GM10847 (cell line): ENCODE results near the gene GRID1.

Experiments
- POLR2A ChIP-seq: IDR thresholded peaks from 2 replicates; pipeline ENCODE4 v1.6.1; 2011; ENCODE audit not compliant: insufficient read length; ENCODE audit errors: extremely low read depth

Gene GRID1

GRCh38 chr10:86004337-86004736 is 362.3 kb downstream of the GRID1 start:
- no peak for TF ChIP-seq POLR2A

DNA sequence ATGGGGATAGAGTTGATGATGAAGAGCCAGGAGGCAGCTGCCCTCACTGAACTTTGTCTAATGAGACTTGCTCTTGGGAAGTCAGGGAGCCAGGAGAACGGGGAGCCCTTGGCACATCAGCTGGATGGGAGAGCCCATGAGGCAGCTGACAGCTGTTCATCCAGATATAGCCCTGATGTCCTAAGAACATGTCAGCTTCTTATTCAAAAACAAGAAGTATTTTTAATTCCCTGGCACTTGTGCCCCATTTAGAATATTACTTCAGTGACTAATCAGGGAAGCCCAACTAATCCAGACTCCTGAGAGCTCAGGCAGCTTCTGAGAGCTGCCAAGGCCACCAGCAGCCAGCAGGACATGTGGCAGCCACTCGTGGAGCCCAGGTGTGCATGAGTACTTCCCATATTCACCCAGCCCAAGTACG is 363.4 kb downstream of the GRID1 start:
- no peak for TF ChIP-seq POLR2A

- TF ChIP-seq POLR2A = no peak
These were observed 365.1 kb downstream of the GRID1 start for GRCh38 chr10:86001521-86001920.

- no peak for TF ChIP-seq POLR2A
These were observed 369.1 kb downstream of the GRID1 start for GRCh38 chr10:85997544-85997943.

GRCh38 chr10:85995791-85996190 is 370.8 kb downstream of the GRID1 start:
- TF ChIP-seq POLR2A = no peak

GRCh38 chr10:85993840-85994507 is 372.6 kb downstream of the GRID1 start:
- no peak for TF ChIP-seq POLR2A

- TF ChIP-seq POLR2A = no peak
These were observed 373.5 kb downstream of the GRID1 start for GRCh38 chr10:85993140-85993539.

DNA sequence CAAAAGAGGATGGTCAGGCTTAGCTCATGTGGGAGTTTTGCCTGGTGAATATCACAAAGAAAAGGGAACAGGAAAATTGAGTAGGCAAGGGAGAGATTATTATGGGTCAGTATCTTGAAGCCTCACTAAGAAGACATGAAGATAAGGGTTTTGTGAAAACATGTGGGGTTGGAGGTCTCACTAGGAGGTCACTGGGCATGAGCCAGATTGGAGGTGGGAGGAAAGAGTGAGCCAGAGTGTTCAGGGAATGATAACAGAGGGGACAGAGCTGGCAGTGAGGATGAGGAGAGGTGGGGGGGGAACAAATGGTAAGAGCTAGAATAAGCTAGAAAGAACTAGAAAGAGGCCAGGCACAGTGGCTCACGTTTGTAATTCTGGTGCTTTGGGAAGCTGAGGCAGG is 374.3 kb downstream of the GRID1 start:
- TF ChIP-seq POLR2A = no peak

- TF ChIP-seq POLR2A = no peak
These were observed 379.8 kb downstream of the GRID1 start for GRCh38 chr10:85986777-85987176.

DNA sequence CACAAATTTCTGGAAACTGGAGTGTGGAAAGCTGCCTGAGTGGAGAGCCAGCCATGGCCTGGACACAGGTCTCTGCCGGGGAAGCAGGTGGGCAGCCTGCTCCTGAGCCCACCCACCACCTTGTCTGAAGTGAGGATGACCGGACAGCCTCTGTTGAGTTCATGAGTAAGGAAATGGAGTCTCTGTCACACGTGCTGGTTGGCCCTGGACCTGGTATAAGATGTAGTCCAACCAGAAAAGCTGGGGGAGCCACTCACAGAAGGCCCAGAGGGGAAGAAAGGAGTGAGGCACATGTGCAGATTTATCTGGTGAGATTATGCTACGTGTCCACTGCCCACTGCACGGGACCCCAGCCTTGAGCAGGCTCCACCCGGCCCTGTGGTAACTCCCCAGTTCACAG is 383.5 kb downstream of the GRID1 start:
- no peak for TF ChIP-seq POLR2A

- TF ChIP-seq POLR2A = no peak
These were observed 387.0 kb downstream of the GRID1 start for GRCh38 chr10:85979598-85979997.

DNA sequence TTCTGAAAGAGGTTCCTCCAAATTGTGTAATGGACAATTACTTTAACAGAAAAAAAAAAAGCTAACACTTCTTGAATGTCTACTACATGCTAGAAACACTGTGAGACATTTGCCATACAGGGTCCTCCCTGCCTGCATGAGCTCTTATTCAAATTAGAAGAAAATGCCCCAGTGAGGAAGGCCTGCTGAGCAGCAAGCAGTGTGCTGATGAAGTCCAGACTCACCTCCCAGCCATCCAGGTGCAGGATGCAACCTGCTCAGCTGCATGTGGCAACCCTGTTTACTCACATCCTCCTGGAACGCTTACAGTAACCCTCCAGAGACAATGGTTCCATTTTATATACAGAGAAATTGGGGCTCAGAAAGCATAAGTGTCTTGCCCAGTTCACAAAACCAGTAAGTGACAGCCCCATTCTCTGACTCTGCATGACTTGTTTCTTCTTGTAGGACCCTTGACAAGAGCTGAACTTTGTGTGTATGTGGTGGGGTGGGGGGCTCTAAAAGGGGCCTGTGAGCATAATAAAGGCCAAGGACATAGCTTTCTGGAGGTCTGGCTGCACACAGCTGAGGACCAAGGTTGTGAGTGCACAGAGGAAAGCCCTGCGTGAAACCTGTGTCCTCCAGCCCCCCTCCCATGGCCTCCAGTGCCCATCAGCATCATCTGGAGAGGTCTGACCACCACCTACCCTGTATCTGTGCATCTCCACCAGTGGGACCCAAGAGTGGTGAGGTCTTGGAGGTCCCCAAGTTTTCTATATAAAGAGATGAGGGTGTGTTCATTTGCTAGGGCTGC is 387.8 kb downstream of the GRID1 start:
- no peak for TF ChIP-seq POLR2A

GRCh38 chr10:85977642-85978041 is 389.0 kb downstream of the GRID1 start:
- TF ChIP-seq POLR2A = no peak

GRCh38 chr10:85976267-85976793 is 390.3 kb downstream of the GRID1 start:
- no peak for TF ChIP-seq POLR2A

GRCh38 chr10:85971494-85971893 is 395.1 kb downstream of the GRID1 start:
- TF ChIP-seq POLR2A = no peak

GRCh38 chr10:85967594-85967993 is 399.0 kb downstream of the GRID1 start:
- no peak for TF ChIP-seq POLR2A
